B cell (primary cell): ENCODE results near the gene CACNA1G. TPM values are rescaled to one million over a fixed set of nuclear protein-coding genes. Genes with fewer than 3 reads are reported as not detected.

ENCODE experiments used
- ATAC-seq: fragments of 200-7000 bp; cut with Tn5 transposase; one replicate; pipeline ENCODE4 v1.10.0; 2021; ENCODE audit warnings: low read depth, mild to moderate bottlenecking, moderate number of reproducible peaks, moderate library complexity
- CTCF ChIA-PET: fragments of 350-600 bp; sonication (Branson Sonifier 250); formaldehyde crosslinking; loops from one replicate; lab custom pipeline; 2021; ENCODE audit warnings: antibody characterized with exemption, inconsistent platforms; lab: Charles Lee
- POLR2A ChIA-PET: fragments of 350-600 bp; sonication (Branson Sonifier 250); formaldehyde crosslinking; loops from one replicate; lab custom pipeline; 2021; ENCODE audit warnings: antibody characterized with exemption; lab: Charles Lee
- DNase-seq: peaks from one replicate; pipeline ENCODE4 v3.0.0; 2013
- H2AFZ ChIP-seq: 2 replicates; pipeline ENCODE4 v1.6.1; 2012; ENCODE audit warnings: mild to moderate bottlenecking, low read depth, low read length; ENCODE audit not compliant: insufficient read depth, poor library complexity, severe bottlenecking
- H3K27ac ChIP-seq, 2 donors: 1 replicate in 1 of 2; 2 replicates in 1 of 2; pipeline ENCODE4 v1.5.1; 2012 to 2013; ENCODE audit warnings: low read length in 2 of 2, mild to moderate bottlenecking in 2 of 2, moderate library complexity in 1 of 2
- H3K27me3 ChIP-seq, 4 experiments: fragments of 200-600 bp in 1 of 4; sonication (generic) in 1 of 4; replicated peaks in 1 of 4; 1 replicate in 2 of 4; 2 replicates in 2 of 4; pipeline versions ENCODE4 v1.6.1 to v1.7.0; 2013 to 2016; ENCODE audit warnings: low read length in 3 of 4, mild to moderate bottlenecking in 2 of 4, mixed read lengths in 1 of 4, moderate library complexity in 1 of 4; ENCODE audit not compliant: insufficient read depth in 4 of 4, control insufficient read depth in 3 of 4; ENCODE audit errors: control extremely low read depth in 1 of 4
- H3K36me3 ChIP-seq, 2 experiments: replicated peaks in 1 of 2; 1 replicate in 1 of 2; 2 replicates in 1 of 2; pipeline versions ENCODE4 v1.6.1 to v1.7.1; 2013; ENCODE audit warnings: low read length in 1 of 2; ENCODE audit not compliant: insufficient read depth in 2 of 2, control insufficient read depth in 1 of 2; ENCODE audit errors: control extremely low read depth in 1 of 2, extremely low read depth in 1 of 2
- H3K4me1 ChIP-seq, 2 donors: fragments of 200-600 bp in 1 of 2; sonication (generic) in 1 of 2; 1 replicate in 1 of 2; 2 replicates in 1 of 2; pipeline versions ENCODE4 v1.5.1 to v1.6.1; 2013 to 2017; ENCODE audit warnings: low read length in 2 of 2; ENCODE audit not compliant: control insufficient read depth in 2 of 2, insufficient read depth in 2 of 2
- H3K4me2 ChIP-seq: replicated peaks from 2 replicates; pipeline ENCODE3; 2012; ENCODE audit warnings: mild to moderate bottlenecking, low read depth, low read length; ENCODE audit not compliant: poor library complexity, severe bottlenecking
- H3K4me3 ChIP-seq, 5 experiments: fragments of 200-600 bp in 1 of 5; sonication (generic) in 1 of 5; 1 replicate in 3 of 5; 2 replicates in 2 of 5; pipeline versions ENCODE4 v1.5.1 to v1.7.0; 2011 to 2016; ENCODE audit warnings: low read length in 4 of 5, mild to moderate bottlenecking in 4 of 5, low read depth in 2 of 5, control low read depth in 1 of 5, moderate library complexity in 1 of 5; ENCODE audit not compliant: insufficient read depth in 1 of 5; ENCODE audit errors: control extremely low read depth in 1 of 5, extremely low read depth in 1 of 5
- H3K79me2 ChIP-seq: fragments of 200-600 bp; sonication (generic); one replicate; pipeline ENCODE4 v1.6.0; 2016; ENCODE audit warnings: low read length; ENCODE audit not compliant: control insufficient read depth, insufficient read depth
- H3K9ac ChIP-seq: fragments of 200-600 bp; sonication (generic); 2 replicates; pipeline ENCODE4 v1.6.1; 2017; ENCODE audit warnings: mild to moderate bottlenecking, low read length, moderate library complexity
- H3K9me3 ChIP-seq, 3 donors: one replicate each; pipeline versions ENCODE4 v1.6.1 to v1.7.1; 2013; ENCODE audit warnings: low read length in 2 of 3; ENCODE audit not compliant: control insufficient read depth in 2 of 3, insufficient read depth in 1 of 3; ENCODE audit errors: control extremely low read depth in 1 of 3
- H4K20me1 ChIP-seq: 2 replicates; pipeline ENCODE4 v1.6.0; 2012; ENCODE audit warnings: mild to moderate bottlenecking, low read length; ENCODE audit not compliant: insufficient read depth, control insufficient read depth, poor library complexity, severe bottlenecking
- H3K27ac Mint-ChIP-seq: one replicate; pipeline ENCODE4 v1.8.0; 2021; ENCODE audit warnings: mixed read lengths
- H3K27me3 Mint-ChIP-seq: one replicate; pipeline ENCODE4 v1.8.0; 2021; ENCODE audit warnings: mixed read lengths
- H3K4me1 Mint-ChIP-seq: one replicate; pipeline ENCODE4 v1.8.0; 2021; ENCODE audit warnings: mixed read lengths
- H3K4me3 Mint-ChIP-seq: one replicate; pipeline ENCODE4 v1.8.0; 2021; ENCODE audit warnings: mixed read lengths
- H3K9me3 Mint-ChIP-seq: one replicate; pipeline ENCODE4 v1.8.0; 2022; ENCODE audit warnings: mixed read lengths; ENCODE audit not compliant: insufficient read depth
- CTCF ChIP-seq: fragments of 200-600 bp; IDR thresholded peaks from one replicate; pipeline ENCODE4 v1.8.0; 2022; ENCODE audit warnings: antibody characterized with exemption, mild to moderate bottlenecking
- EZH2 ChIP-seq: IDR thresholded peaks from 2 replicates; pipeline ENCODE4 v1.6.1; 2012; ENCODE audit warnings: borderline replicate concordance, low read depth, mild to moderate bottlenecking, moderate library complexity, low read length; ENCODE audit not compliant: insufficient read depth, poor library complexity, severe bottlenecking
- WGBS: methylation state at CpG from one replicate; pipeline ENCODE4 v1.1.5; 2013; ENCODE audit warnings: missing lambda C conversion rate; ENCODE audit not compliant: insufficient coverage; 5-methylcytosine and 5-hydroxymethylcytosine counted together
- intact Hi-C: fragments of 100-400 bp; cut with micrococcal nuclease; formaldehyde crosslinking; loops from one replicate; pipeline ENCODE4 v1.10.0; 2022
- polyA plus RNA-seq: library from polyadenylated mRNA; depleted of rRNA; stranded (reverse); fragments of >200 nt; gene quantifications from 2 replicates; pipeline ENCODE4 v1.2.3, GENCODE V29; 2012
- total RNA-seq, 2 donors: library from RNA; stranded (reverse); fragments of 120-200 nt in 1 of 2; gene quantifications; 1 replicate in 1 of 2; 2 replicates in 1 of 2; pipeline versions ENCODE4 v1.2.3 to v1.2.4, GENCODE V29; 2013 to 2022

Gene CACNA1G
- total and polyA plus RNA-seq, 2 donors (not counting 1 experiment from before 2014, with no cell fraction given) = 0.12 TPM; not detected in 1

- Mint-ChIP-seq H3K4me3 (no peak overlapping the region), H3K27ac (no peak overlapping the region), H3K27me3 (peaks cover 52% of the 10 kb centered on the region), H3K9me3 (no peaks in the 10 kb centered on the region), H3K4me1 (peaks cover 7% of the 10 kb centered on the region)
- H3K4me2 ChIP-seq = no peak overlapping the region
- H3K79me2 ChIP-seq = no peaks in the 10 kb centered on the region
- 83% methylated on average over 8 of the region's 9 CpGs for WGBS
- H3K36me3 ChIP-seq = no peaks in the 10 kb centered on the region
- H3K27ac ChIP-seq = no peak overlapping the region
- ATAC-seq = no peak
- H3K4me3 ChIP-seq = no peak overlapping the region
- H3K4me1 ChIP-seq = peaks cover 6 to 10% of the 10 kb centered on the region in 2 donors
- ChIA-PET POLR2A (no interaction called here), CTCF (interaction anchor here (1.0 to 4.1 kb wide), 3 partner anchors 10 to 155 kb away, joined by 3 to 12 read pairs (median 5); no protein-coding TSS in a partner anchor)
- TF ChIP-seq EZH2 = no peak
- no peak for TF ChIP-seq CTCF
- H3K9ac ChIP-seq = no peak overlapping the region
- peaks cover 0 to 61% (median 11%) of the 10 kb centered on the region in 4 experiments for H3K27me3 ChIP-seq
- H3K9me3 ChIP-seq = no peaks in the 10 kb centered on the region
- no peaks in the 10 kb centered on the region for H4K20me1 ChIP-seq
- no peak for DNase-seq
- H2AFZ ChIP-seq = no peak overlapping the region
- intact Hi-C loops = no loop called here
Measured at GRCh38 chr17:50635982-50636803, 75.7 kb downstream of the CACNA1G start.

GRCh38 chr17:50636804-50637195, 76.3 kb downstream of the CACNA1G start:
- Mint-ChIP-seq H3K9me3 (no peaks in the 10 kb centered on the region), H3K27ac (no peak overlapping the region), H3K4me1 (peaks cover 7% of the 10 kb centered on the region), H3K27me3 (peaks cover 48% of the 10 kb centered on the region), H3K4me3 (no peak overlapping the region)
- Histone ChIP-seq H2AFZ (no peak overlapping the region), H3K27me3 (peaks cover 0 to 56% (median 11%) of the 10 kb centered on the region in 4 experiments), H3K79me2 (no peaks in the 10 kb centered on the region), H3K4me2 (no peak overlapping the region), H3K9me3 (no peaks in the 10 kb centered on the region), H3K27ac (no peak overlapping the region), H4K20me1 (no peaks in the 10 kb centered on the region), H3K36me3 (no peaks in the 10 kb centered on the region), H3K9ac (no peak overlapping the region), H3K4me3 (no peak overlapping the region), H3K4me1 (peaks cover 6 to 10% of the 10 kb centered on the region in 2 donors)
- TF ChIP-seq CTCF = no peak
- TF ChIP-seq EZH2 = no peak
- ATAC-seq (no peak), DNase-seq (no peak)
- POLR2A ChIA-PET = no interaction called here
- WGBS = 93% methylated on average over 7 of the region's 7 CpGs
- intact Hi-C loops = no loop called here
- CTCF ChIA-PET = interaction anchor here (1.1 to 4.1 kb wide), 2 partner anchors 10 to 14 kb away, joined by 5 to 12 read pairs; no protein-coding TSS in a partner anchor
